ENCODE measurements around the gene TAF15.

The TAF15 gene

GRCh38 chr17:35765086-35765710, 44.1 kb upstream of the TAF15 start:
- POLR2A ChIA-PET, result no interaction called here
- no peak for DNase-seq (ENCODE audit: extremely low spot score)
- no peak for TF ChIP-seq CTCF (IDR thresholded peaks at IDR 0.05; ENCODE audit: control extremely low read depth, extremely low read depth, low read depth, missing control alignments)
- CTCF ChIA-PET, result interaction anchor here (1.2 to 11.0 kb wide), 11 partner anchors 9 to 55 kb away, joined by 7 to 222 read pairs (median 16); partner anchors contain the start of genes RASL10B and TAF15

GRCh38 chr17:35765756-35766488, 43.4 kb upstream of the TAF15 start:
- CTCF ChIA-PET, result interaction anchor here (1.3 to 11.0 kb wide), 7 partner anchors 9 to 43 kb away, joined by 5 to 222 read pairs (median 11); partner anchors contain the start of gene TAF15

GRCh38 chr17:35766489-35766877, 42.8 kb upstream of the TAF15 start:
- TF ChIP-seq CTCF (IDR thresholded peaks at IDR 0.05; ENCODE audit: control extremely low read depth, extremely low read depth, low read depth, missing control alignments), result no peak
- no peak for DNase-seq (ENCODE audit: extremely low spot score)
- POLR2A ChIA-PET, result interaction anchor here (0.7 kb wide), 1 partner anchor 113 kb away, joined by 3 read pairs; the partner anchor contains the start of gene CCL5
- CTCF ChIA-PET, result interaction anchor here (0.7 to 11.0 kb wide), 9 partner anchors 9 to 337 kb away, joined by 3 to 222 read pairs (median 5); partner anchors contain the start of gene TAF15

More at GRCh38 chr17:35765756-35766488, 43.4 kb upstream of the TAF15 start:
- DNase-seq (ENCODE audit: extremely low spot score), result no peak
- no peak for TF ChIP-seq CTCF (IDR thresholded peaks at IDR 0.05; ENCODE audit: control extremely low read depth, extremely low read depth, low read depth, missing control alignments)
- POLR2A ChIA-PET, result no interaction called here

GRCh38 chr17:35766903-35767510, 42.3 kb upstream of the TAF15 start:
- peak; percentile 60 for DNase-seq (ENCODE audit: extremely low spot score)
- CTCF ChIA-PET, result interaction anchor here (0.7 to 11.0 kb wide), 9 partner anchors 8 to 337 kb away, joined by 3 to 222 read pairs (median 5); partner anchors contain the start of gene TAF15
- POLR2A ChIA-PET, result interaction anchor here (0.7 kb wide), 1 partner anchor 113 kb away, joined by 3 read pairs; the partner anchor contains the start of gene CCL5
- TF ChIP-seq CTCF (IDR thresholded peaks at IDR 0.05; ENCODE audit: control extremely low read depth, extremely low read depth, low read depth, missing control alignments), result peak; percentile 28

GRCh38 chr17:35768797-35769196, 40.5 kb upstream of the TAF15 start:
- no peak for DNase-seq (ENCODE audit: extremely low spot score)
- POLR2A ChIA-PET, result no interaction called here
- no peak for TF ChIP-seq CTCF (IDR thresholded peaks at IDR 0.05; ENCODE audit: control extremely low read depth, extremely low read depth, low read depth, missing control alignments)
- CTCF ChIA-PET, result interaction anchor here (0.9 to 11.0 kb wide), 6 partner anchors 10 to 81 kb away, joined by 3 to 222 read pairs (median 8); partner anchors contain the start of gene TAF15

- CTCF ChIA-PET, result interaction anchor here (0.9 to 11.0 kb wide), 7 partner anchors 9 to 80 kb away, joined by 3 to 222 read pairs (median 7); partner anchors contain the start of gene TAF15
- POLR2A ChIA-PET, result no interaction called here
- TF ChIP-seq CTCF (IDR thresholded peaks at IDR 0.05; ENCODE audit: control extremely low read depth, extremely low read depth, low read depth, missing control alignments), result no peak
- DNase-seq (ENCODE audit: extremely low spot score), result no peak
These were observed 39.3 kb upstream of the TAF15 start for GRCh38 chr17:35769895-35770486.

Measured in GM10248 (cell line).